MM.1S (cell line): ENCODE data around the gene SERPINA12.

Source experiments
- DNase-seq: peaks from one replicate; pipeline ENCODE4 v3.0.0-alpha.2; 2015
- H2AFZ ChIP-seq: fragments of 300-600 bp; sonication (generic); 2 replicates; pipeline ENCODE4 v1.6.0; 2016; ENCODE audit warnings: antibody characterized with exemption, low read length
- H3F3A ChIP-seq: fragments of 300-600 bp; sonication (generic); 2 replicates; pipeline ENCODE4 v1.6.1; 2016; ENCODE audit warnings: mild to moderate bottlenecking, antibody characterized with exemption, low read length, moderate library complexity, mixed read lengths; ENCODE audit not compliant: insufficient read depth
- H3K27ac ChIP-seq: fragments of 300-600 bp; sonication (generic); 2 replicates; pipeline ENCODE4 v1.5.1; 2016; ENCODE audit warnings: mild to moderate bottlenecking, low read length
- H3K27me3 ChIP-seq: fragments of 300-600 bp; sonication (generic); replicated peaks from 2 replicates; pipeline ENCODE4 v1.6.0; 2016; ENCODE audit warnings: low read length; ENCODE audit not compliant: insufficient read depth
- H3K36me3 ChIP-seq: fragments of 300-600 bp; sonication (generic); replicated peaks from 2 replicates; pipeline ENCODE4 v1.6.1; 2016; ENCODE audit warnings: mild to moderate bottlenecking, low read length, mixed read lengths; ENCODE audit not compliant: insufficient read depth
- H3K4me1 ChIP-seq: fragments of 300-600 bp; sonication (generic); 2 replicates; pipeline ENCODE4 v1.6.1; 2016; ENCODE audit warnings: low read length, mixed read lengths
- H3K4me2 ChIP-seq: fragments of 300-600 bp; sonication (generic); 2 replicates; pipeline ENCODE4 v1.6.0; 2016; ENCODE audit warnings: low read depth, low read length
- H3K4me3 ChIP-seq: fragments of 300-600 bp; sonication (generic); 2 replicates; pipeline ENCODE4 v1.5.1; 2016; ENCODE audit warnings: low read length, mixed read lengths
- H3K79me2 ChIP-seq: fragments of 300-600 bp; sonication (generic); 2 replicates; pipeline ENCODE4 v1.6.1; 2016; ENCODE audit warnings: mixed run types, low read length, mixed read lengths
- H3K9ac ChIP-seq: fragments of 300-600 bp; sonication (generic); 2 replicates; pipeline ENCODE4 v1.6.1; 2016; ENCODE audit warnings: low read length, mixed read lengths
- H3K9me2 ChIP-seq: fragments of 300-600 bp; sonication (generic); replicated peaks from 2 replicates; pipeline ENCODE4 v1.6.1; 2016; ENCODE audit warnings: mild to moderate bottlenecking, low read length, mixed read lengths; ENCODE audit not compliant: insufficient read depth
- H3K9me3 ChIP-seq: fragments of 300-600 bp; sonication (generic); replicated peaks from 2 replicates; pipeline ENCODE4 v1.6.1; 2016; ENCODE audit warnings: mild to moderate bottlenecking, low read length, mixed read lengths; ENCODE audit not compliant: insufficient read depth
- H4K20me1 ChIP-seq: fragments of 300-600 bp; sonication (generic); 2 replicates; pipeline ENCODE4 v1.6.1; 2016; ENCODE audit warnings: mild to moderate bottlenecking, low read length, moderate library complexity, mixed read lengths; ENCODE audit not compliant: insufficient read depth
- CTCF ChIP-seq: fragments of 300-600 bp; sonication (generic); IDR thresholded peaks from 2 replicates; pipeline ENCODE4 v1.5.1; 2016; ENCODE audit warnings: antibody characterized with exemption, low read length, mixed read lengths
- EZH2 ChIP-seq: fragments of 300-600 bp; sonication (generic); optimal IDR thresholded peaks from 2 replicates; pipeline ENCODE3; 2017; ENCODE audit warnings: low read depth, mild to moderate bottlenecking, antibody characterized with exemption, low read length, mixed read lengths
- EZH2phosphoT487 ChIP-seq: fragments of 300-600 bp; sonication (generic); IDR thresholded peaks from 2 replicates; pipeline ENCODE4 v1.6.1; 2018; ENCODE audit warnings: antibody characterized with exemption, low read length

Gene SERPINA12

GRCh38 chr14:94439453-94440057 is 69.7 kb downstream of the SERPINA12 start:
- Histone ChIP-seq H3K4me1 (no peaks in the 10 kb centered on the region), H3F3A (no peaks in the 10 kb centered on the region), H3K27ac (no peak overlapping the region), H3K27me3 (no peaks in the 10 kb centered on the region), H2AFZ (no peak overlapping the region), H3K9me2 (no peaks in the 10 kb centered on the region), H3K4me2 (no peak overlapping the region), H3K79me2 (no peaks in the 10 kb centered on the region), H3K9me3 (no peaks in the 10 kb centered on the region), H3K9ac (no peak overlapping the region), H4K20me1 (no peaks in the 10 kb centered on the region), H3K36me3 (no peaks in the 10 kb centered on the region), H3K4me3 (no peak overlapping the region)
- DNase-seq: no peak
- TF ChIP-seq EZH2phosphoT487 (no peak), CTCF (no peak), EZH2 (no peak)
